Islet precursor cell (in vitro differentiated cells): ENCODE measurements around the gene ZMYND8.
"Not testable (repeated sequence)": the region's sequence is repeated elsewhere in the genome, so short reads cannot be mapped to it uniquely, and the experiment has no call there.

Experiments used
- DNase-seq: peaks from one replicate; pipeline ENCODE4 v3.0.0-alpha.2; 2018

ZMYND8 gene

GRCh38 chr20:47196091-47197081 lies 160.1 kb downstream of the ZMYND8 start:
- peak; percentile 80 for DNase-seq

GRCh38 chr20:47195573-47195972 lies 160.9 kb downstream of the ZMYND8 start:
- no peak for DNase-seq

- no peak for DNase-seq
Measured at GRCh38 chr20:47191956-47192355, 164.5 kb downstream of the ZMYND8 start.

GRCh38 chr20:47191074-47191673 lies 165.3 kb downstream of the ZMYND8 start:
- DNase-seq = no peak

- DNase-seq = no peak
Measured at GRCh38 chr20:47189060-47189459, 167.4 kb downstream of the ZMYND8 start.

GRCh38 chr20:47188540-47188939 lies 168.0 kb downstream of the ZMYND8 start:
- DNase-seq = no peak

- DNase-seq = no peak
Measured at GRCh38 chr20:47187450-47188195, 168.9 kb downstream of the ZMYND8 start.

- DNase-seq = no peak
Measured at GRCh38 chr20:47183367-47183766, 173.1 kb downstream of the ZMYND8 start.

GRCh38 chr20:47181056-47181862 lies 175.2 kb downstream of the ZMYND8 start:
- DNase-seq = peak; percentile 76

GRCh38 chr20:47179267-47179666 lies 177.2 kb downstream of the ZMYND8 start:
- DNase-seq = no peak

- DNase-seq = no peak
Measured at GRCh38 chr20:47178851-47179250, 177.6 kb downstream of the ZMYND8 start.

GRCh38 chr20:47178277-47178676 lies 178.2 kb downstream of the ZMYND8 start:
- DNase-seq = no peak

- not testable (repeated sequence) for DNase-seq
Measured at GRCh38 chr20:47176217-47176616, 180.3 kb downstream of the ZMYND8 start.

- no peak for DNase-seq
Measured at GRCh38 chr20:47175493-47175892, 181.0 kb downstream of the ZMYND8 start.

GRCh38 chr20:47174456-47175243 lies 181.8 kb downstream of the ZMYND8 start:
- no peak for DNase-seq

- no peak for DNase-seq
Measured at GRCh38 chr20:47173596-47174216, 182.8 kb downstream of the ZMYND8 start.

- DNase-seq = no peak
Measured at GRCh38 chr20:47172579-47172978, 183.9 kb downstream of the ZMYND8 start.

- DNase-seq = no peak
Measured at GRCh38 chr20:47167846-47168245, 188.7 kb downstream of the ZMYND8 start.

GRCh38 chr20:47165376-47165865 lies 191.1 kb downstream of the ZMYND8 start:
- no peak for DNase-seq

GRCh38 chr20:47164140-47164539 lies 192.4 kb downstream of the ZMYND8 start:
- DNase-seq = no peak

GRCh38 chr20:47161411-47161810 lies 195.1 kb downstream of the ZMYND8 start:
- DNase-seq = no peak
